COLO668 (cell line): ENCODE results near the gene TMEM240.
A peak's percentile ranks its signal among the peaks of the same experiment; 100 is the strongest.
"Not testable (repeated sequence)": the region's sequence is repeated elsewhere in the genome, so short reads cannot be mapped to it uniquely, and the experiment has no call there.

Source experiments
- DNase-seq: peaks from one replicate; lab custom pipeline; 2025; ENCODE audit not compliant: unreplicated experiment; lab: John Stamatoyannopoulos, UW

Gene TMEM240

DNA sequence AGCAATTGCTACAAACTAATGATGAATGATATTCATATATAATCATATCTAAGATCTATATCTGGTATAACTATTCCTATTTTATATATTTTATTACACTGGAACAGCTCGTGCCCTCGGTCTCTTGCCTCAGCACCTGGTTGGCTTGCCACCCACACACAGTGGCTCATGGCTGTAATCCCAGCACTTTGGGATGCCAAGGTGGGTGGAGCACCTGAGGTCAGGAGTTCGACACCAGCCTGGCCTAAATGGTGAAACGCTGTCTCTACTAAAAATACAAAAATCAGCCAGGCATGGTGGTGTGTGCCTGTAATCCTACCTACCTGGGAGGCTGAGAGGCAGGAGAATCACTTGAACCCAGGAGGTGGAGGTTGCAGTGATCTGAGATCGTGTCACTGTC is 34.6 kb downstream of the TMEM240 start:
- not testable (repeated sequence) for DNase-seq

DNA sequence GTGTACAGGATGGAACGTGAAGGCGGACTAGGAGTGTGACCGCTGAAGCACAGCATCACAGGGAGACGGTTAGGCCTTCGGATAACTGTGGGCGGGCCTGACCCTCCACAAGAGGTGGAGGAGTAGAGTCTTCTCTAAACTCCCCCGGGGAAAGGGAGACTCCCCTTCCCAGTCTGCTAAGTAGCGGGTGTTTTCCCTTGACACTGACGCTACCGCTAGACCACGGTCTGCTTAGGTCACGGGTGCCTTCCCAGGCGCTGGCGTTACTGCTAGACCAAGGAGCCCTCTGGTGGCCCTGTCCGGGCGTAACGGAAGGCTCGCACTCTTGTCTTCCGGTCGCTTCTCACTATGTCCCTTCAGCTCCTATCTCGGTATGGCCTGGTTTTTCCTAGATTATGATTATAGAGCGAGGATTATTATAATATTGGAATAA is 35.0 kb downstream of the TMEM240 start:
- DNase-seq, result peak; percentile 67

DNA sequence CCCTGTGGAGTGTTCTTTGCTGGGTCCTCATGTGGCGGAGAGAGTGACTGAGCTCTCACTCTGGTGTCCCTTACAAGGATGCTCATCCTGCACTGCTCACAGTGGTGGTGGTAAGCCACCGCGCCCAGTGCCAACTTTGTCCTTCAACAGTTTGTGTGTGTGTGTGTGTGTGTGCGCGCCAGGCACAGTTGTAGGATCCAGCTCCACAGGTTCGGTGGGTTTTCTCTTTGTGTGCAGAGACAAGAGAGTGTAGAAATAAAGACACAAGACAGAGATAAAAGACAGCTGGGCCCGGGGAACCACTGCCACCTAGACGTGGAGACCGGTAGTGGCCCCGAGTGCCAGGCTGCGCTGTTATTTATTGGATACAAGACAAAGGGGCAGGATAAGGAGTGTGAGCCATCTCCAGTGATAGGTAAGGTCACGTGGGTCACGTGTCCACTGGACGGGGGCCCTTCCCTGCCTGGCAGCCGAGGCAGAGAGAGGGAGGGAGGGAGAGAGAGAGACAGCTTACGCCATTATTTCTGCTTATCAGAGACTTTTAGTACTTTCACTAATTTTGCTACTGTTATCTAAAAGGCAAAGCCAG is 35.6 kb downstream of the TMEM240 start:
- DNase-seq, result peak; percentile 90

DNA sequence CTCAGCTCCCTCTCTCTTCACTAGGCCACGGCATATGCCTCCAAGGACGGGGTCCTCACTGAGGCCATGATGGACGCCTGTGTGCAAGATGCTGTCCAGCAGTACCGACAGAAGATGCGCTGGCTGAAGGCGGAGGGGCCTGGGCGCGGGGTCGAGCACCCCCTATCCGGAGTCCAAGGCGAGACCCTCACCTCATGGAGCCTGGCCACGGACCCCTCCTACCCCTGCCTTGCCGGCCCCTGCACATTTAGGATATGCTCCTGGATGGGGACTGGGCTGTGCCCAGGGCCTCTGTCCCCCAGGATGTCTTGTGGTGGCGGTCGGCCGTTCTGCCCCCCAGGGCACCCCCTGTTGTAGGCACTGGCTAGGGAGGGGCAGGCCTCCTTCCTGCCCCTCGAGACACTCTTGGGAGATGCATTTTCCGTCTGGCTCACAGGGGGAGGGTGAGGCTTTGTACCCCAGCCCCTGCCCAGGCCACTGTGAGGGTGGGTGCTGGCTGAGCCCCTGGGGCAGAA is 44.9 kb downstream of the TMEM240 start:
- not testable (repeated sequence) for DNase-seq

DNA sequence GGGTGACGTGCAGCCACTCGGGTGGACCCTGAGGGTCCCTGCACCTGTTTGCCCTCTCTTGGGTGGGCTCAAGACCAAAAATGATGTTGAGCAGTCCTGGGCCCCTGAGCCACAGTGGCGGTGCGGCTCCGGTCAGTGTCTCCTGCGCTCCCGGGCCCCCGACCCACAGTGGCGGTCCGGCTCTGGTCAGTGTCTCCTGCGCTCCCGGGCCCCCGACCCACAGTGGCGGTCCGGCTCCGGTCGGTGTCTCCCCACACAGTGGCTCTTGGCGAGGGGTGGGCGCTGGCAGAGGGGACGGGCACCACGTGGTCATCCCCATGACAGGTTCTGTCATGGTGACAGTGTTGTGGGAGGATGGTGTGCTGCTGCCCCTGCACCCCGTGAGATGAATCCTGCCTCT is 46.1 kb downstream of the TMEM240 start:
- DNase-seq, result not testable (repeated sequence)

DNA sequence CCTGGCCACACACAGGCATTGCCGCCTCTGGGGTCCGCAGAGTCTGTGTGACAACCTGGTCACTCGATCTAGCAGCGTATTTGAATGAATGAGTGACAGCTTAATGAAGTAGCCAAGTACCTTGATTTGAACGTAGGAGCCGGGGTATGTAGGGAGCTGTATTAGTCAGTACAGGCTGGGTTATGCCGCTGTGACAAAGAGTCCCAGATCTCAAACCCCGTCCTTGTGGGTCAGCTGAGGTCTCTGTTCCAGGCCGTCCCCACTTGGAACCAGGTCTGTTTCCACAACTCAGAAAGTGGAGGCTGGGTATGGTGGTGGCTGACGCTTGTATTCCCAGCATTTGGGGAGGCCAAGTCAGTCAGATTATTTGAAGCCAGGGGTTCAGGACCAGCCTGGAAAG is 48.8 kb downstream of the TMEM240 start:
- no peak for DNase-seq

DNA sequence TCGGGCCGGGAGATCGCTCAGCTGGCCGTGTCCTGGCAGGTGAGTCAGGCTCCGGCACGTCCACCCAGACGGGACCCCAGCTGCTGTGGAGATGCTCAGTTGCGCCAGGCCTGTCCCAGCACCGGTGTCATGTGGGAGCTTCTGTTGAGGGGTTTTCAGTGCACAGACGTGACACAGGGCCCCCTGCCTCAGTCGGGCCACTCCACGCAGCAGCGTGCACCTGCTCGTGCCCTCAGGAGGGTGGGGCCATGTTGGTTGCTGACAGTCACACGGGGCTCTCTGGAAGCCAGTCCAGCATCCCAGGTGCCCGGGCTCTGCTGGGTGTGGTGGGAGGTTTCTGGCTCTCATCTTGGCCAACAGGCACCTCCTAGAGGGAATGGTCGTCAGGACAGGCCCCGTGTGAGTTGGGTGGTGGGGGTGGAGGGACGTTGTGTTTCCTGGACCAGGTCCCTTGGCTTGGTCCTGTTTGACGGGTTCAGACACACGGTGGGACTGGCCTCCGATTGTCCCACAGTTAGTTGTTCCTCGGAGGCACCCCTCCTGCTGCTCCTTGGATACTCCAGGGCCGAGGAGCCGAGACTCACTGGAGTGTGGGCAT is 49.7 kb downstream of the TMEM240 start:
- no peak for DNase-seq

DNA sequence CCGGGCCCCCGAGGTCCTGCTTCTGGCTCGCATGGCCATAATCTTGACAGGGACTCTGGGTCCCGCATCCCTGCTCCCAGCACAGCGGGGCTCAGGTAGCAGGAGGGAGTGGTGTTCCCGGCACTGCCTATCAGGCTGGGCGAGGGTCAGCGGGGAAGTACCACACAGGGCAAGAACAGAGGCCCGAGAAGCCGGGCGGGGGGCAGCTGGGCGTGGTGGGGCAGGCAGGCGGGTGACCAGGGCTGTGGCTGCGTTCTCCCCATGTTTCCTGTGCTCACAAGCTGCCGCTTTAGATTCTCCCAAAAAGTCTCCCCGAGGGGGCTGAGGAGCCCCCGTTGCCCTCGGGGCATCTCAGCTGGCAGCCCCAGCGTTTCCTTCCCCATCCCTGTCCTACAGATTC is 50.6 kb downstream of the TMEM240 start:
- no peak for DNase-seq

DNA sequence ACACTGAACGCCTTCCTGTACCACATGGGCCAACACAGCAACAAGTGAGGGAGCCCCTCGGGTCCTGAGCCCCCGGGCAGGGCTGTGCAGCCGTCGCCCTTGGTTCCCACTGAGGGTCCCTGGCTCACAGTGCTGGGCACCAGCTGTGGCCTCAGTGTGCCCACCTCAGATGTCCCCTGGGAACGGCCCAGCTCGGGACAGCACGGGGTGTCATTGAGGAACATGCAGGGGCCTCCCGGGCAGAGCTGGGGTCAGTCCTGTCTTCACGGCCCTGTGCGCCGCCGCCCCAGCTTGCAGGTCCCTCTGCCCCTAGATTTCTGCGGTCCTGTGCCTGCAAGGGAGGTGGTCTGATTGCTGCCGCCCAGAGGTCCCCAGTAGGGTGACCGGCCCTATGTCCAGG is 51.2 kb downstream of the TMEM240 start:
- no peak for DNase-seq

DNA sequence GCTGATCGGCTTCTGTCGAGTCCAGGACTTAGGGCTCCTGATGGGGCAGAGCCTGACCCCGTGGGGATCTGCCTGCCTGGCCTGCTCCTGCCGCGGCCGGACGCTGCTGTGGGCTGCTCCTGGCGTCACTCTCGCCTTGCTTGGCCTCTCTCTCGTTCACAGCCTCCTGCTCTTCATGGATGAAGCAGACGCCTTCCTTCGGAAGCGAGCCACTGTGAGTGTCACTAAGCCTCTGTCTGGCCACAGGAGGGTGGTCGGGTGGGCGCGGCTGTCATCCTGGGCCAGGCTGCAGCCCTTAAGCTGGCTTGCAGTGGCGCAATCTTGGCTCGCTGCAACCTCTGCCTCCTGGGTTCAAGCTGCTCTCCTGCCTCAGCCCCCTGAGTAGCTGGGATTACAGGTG is 52.7 kb downstream of the TMEM240 start:
- DNase-seq, result no peak

DNA sequence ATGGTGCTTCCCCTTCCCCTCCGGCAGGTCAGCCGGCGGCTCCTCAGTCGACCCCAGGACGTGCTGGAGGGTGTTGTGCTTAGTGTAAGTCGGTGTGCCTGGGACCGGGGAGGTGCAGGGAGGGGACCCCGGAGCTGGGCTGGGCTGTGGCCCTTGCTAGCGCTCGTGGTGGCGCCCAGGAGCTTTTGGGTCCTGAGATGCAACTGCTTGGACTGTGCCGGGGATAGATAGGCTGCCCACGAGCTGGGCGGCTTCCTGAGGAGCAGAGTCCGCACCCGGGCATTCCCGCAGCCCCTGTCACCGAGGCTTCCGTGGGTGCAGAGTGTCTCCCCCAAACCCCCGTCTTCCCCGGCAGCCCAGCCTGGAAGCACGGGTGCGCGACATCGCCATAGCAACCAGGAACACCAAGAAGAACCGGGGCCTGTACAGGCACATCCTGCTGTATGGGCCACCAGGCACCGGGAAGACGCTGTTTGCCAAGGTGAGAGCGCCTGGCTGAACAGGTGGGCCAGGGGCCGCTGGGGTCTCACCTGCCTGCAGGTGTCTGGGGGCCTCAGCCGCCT is 54.6 kb downstream of the TMEM240 start:
- not testable (repeated sequence) for DNase-seq

DNA sequence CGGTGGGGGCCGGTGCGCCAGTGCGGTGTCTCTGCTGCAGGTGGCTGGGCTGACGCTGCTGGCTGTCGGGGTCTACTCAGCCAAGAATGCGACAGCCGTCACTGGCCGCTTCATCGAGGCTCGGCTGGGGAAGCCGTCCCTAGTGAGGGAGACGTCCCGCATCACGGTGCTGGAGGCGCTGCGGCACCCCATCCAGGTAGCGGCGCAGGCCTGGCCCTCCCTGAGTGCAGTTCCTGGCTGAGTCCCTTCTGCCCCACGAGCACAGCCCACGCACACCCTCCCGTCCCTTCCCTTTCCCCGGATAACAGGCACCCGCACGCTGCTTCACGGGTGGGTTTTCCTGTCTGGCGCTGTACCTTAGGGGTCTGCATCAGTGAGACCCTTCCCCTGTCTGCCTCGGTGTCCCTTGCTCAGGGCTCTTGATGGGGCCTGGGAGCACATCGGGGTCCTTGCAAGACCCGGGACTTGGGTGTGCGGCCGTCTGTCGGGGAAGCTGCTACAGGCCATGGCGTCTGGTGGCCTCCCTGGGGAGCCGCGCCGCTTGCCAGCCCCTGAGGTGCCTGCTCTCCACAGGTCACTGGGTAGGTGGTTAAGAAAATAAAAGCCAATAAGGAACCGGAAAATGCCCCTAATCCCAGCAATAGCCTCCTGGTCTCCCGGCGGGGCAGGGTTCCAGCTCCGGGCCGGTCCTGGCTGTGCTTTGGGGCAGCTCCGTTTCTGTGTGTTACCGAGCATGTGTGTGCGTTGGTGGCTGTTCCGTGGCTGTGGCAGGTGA is 55.3 kb downstream of the TMEM240 start:
- not testable (repeated sequence) for DNase-seq
